NCI-H1048 (cell line): ENCODE results near the gene CLMN.
"Not testable (repeated sequence)": the region's sequence is repeated elsewhere in the genome, so short reads cannot be mapped to it uniquely, and the experiment has no call there.

Experiments used
- DNase-seq: peaks from one replicate; lab custom pipeline; 2025; lab: John Stamatoyannopoulos, UW

Gene CLMN

DNA sequence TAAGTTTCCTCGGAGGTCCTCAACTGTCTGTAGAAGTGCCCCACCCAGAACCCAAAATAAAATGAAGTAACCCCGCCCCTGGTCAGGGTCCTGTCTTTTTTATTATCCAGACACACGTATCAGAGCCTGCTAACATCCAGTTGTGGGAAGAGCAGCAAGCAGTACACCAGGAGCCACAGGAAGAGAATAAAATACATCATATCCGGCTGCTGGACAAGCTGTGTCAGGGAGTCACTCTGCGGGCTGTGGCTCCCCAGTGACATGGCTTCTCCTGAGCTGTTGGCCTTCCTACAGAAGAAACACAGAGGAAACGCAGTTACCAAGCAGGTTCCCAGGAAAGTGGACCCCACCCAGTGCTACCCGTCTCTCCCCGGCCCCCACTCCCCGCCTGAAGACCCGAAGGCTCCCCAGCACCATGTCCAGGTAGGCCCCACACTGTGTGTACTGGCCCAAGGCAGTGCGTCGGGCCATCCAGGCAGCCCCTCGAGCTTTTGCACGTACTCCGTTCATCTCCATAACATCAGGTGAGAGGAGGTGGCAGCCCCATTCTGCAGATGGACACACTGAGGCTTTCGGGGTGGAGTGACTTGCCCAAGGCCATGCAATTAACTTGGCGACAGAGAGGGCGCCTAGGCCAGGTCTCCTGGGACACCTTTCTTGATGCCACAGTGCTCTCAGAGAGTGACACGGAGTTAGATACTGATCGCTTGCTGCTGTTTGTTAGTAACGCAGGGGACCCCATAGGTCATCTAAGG lies 128.1 kb downstream of the CLMN start:
- no peak for DNase-seq

DNA sequence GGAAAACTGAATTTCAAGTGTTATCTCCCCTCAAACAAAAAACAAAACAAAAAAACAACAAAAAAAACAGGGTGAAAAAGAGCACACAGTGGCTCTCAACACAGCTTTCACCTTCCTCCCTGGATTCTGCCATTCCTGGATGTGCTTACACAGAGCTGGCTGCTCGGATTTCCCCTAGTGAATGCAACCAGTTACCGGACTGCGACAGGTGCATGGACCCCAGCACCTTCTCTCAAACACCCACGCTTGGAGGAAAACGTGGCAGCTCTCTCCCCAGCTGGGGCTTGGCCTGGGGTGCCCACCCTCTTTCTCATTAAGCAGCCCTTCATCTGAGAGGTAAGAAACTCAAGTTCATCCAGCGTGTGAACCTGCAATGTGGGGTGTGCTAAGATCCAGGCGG lies 128.9 kb downstream of the CLMN start:
- no peak for DNase-seq

DNA sequence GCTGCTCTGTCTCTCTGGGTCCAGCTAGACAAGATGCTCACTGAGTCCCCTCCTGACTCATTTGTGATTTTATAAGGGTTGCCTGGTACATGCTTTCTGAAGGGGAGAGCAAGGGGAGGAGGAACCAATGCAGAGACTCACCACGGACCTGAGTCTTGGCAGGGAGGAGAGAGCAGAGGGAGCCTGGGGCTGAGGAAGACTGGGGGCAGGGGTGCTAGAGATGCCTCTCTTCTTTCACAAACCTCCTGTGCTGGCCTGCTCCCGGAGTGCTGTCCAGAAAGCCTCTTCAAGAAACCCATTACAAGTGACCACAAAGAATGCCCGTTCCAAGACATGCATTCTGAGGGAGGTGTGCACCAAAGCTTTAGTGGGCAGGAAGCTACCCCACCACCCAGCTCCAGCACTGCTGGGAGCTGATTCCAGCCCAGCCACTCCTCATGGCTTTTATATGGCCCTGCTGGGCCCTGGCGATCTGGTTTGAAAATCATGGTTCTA lies 129.3 kb downstream of the CLMN start:
- no peak for DNase-seq

- DNase-seq, result no peak
Observed at GRCh38 chr14:95189367-95190132, 130.2 kb downstream of the CLMN start.

DNA sequence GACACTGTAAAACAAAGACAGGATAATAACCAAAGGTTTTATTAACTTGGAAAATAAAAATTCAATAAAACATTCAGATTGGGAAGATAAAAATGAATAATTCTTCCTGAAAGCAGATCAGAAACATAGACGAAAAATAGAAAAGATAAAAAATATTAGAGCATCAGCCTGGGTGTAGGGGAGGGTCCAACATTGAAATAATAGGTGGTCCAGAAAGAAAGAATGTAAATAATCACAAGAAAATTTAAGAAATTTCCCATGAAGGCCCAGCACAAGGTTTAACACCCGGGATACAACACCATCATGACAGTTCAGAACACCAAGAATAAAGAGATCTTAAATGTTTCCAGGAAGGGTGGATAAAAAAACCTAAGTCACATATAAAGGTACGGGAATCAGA lies 131.3 kb downstream of the CLMN start:
- no peak for DNase-seq

DNA sequence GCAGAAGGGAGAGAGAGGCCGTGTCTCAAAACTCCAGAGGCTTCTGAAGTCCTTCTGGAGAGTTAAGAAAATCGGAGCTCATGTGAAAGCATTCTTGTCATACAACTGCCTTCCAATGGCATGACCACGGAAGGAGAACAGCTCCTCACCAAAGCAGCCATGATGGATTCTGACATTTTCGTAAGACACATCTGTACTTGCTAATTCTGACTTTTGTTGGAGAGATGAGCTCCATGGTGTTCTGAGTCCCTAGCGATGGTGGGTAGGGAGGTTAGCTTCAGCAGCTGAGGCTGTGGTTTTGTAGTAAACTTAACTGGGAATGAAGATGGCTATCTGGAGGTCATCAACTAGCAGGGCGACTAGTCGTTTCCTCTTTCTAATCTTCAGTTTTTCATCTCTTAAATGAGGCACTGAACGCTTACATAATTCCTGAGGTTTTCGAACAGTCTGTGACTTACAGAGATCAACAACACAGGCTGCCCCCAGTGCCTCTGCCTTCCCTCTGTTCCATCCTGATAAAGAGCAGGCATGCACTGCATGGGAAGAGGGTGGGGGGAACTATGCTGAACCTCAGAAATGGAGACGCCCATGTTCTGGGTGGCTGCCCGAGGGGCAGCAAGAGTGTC lies 133.8 kb downstream of the CLMN start:
- no peak for DNase-seq

DNA sequence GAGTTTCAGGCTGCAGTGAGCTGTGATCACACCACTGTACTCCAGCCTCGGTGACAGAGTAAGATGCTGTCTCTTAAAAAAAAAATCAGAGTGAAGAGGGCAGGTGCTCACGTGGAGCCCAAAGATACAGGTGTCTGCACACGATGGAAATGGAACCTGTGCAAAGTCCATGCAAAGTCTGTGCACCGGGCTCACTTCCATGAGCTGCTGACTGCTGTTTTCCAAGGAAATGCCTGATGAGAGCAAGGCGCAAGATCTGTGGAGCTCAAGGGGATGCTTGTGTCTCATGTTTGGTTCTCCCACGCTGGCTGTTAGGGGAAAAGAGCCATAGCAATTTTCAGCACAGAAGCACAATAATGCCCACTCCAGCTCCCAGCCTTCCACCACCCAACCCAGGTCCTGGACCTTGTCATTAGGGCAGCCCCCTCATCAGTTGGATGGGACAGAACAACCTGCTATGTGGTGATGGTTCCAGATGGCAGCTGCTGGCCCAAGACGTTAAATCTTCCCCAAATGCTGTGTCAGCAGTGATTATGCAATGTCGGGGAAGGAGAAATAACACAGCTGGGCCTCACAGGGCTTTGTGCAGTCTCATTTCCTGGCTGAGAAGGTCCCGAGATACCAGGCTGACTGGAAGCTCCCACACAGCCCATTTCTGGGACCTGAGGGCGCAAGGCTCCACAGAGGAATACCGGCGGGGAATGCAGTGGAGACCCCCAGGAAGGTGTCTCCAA lies 134.5 kb downstream of the CLMN start:
- no peak for DNase-seq

DNA sequence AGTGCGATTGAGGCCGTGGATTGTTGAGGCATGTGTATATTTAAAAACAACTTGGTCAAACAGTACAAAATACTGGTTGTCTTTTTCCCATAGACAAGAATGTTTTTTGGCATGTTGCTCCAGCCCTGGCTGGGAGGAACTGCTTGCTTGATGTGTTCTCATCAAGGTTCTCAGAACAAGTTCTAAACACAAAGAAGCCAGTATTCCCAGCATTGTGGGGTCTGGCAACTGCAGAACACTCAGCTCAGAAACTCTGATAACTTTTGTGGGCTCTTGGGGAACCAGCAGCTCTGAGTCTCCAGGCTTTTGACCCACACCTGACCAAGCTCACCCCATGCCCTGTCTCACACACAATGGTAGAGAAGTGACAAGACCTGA lies 135.3 kb downstream of the CLMN start:
- no peak for DNase-seq

DNA sequence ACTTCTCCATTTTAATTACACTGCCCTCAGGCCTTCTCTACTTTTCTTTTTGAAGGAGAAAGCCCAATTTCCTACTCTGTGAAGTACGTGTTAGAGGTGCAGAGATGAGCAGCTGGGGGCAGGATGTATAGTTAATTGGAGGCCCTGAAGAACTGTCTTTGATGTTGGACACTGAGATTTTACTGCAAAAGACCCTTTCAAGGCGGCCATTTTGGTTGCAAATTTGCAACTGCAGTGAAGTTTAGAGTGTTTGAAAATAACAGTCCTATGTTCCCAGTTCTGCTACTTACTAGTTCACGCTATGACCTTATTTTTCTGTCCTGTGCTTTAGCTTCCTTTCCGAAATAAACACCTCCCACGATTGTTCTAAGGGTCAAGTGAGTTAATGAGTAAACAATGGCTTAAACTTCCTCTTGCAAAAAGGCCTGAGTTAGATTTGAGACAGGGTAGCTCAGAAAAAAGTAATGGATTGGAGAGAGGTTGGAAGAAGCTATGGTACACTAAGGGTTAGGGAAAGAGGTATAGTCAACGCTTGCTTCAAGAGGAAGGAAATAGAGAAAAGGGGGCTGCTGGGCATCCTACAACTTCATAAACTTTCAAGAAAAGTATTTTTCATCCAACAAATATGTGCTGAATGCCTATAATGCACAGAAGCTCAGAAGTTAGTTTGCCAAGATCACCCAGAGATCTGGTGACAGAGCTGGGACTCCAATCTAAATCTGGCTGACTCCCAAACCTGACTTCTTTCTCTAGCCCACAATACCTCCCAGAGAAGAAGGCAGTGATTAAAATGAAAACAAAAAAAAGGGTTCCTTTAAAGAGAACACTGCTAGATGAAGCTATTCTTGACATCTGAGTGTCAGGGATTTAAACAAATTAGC lies 135.9 kb downstream of the CLMN start:
- DNase-seq, result no peak

DNA sequence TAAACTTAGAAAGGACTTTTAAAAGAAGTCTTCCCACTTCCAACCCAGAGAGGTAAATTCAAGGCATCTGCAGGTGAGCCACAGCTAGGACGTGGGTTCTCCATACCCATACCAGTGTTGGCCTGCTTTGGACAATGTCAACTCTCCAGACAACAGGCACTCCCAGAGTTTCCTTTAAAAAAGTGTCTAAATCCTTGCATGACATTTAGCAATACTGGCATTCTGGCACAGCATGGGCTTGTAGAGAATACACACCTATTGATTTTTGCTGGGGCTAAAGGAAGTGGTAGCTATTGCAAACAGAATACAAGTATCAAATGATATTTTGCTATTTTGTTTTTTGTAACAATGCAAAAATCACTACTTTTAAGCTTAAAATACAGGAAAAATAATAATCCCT lies 136.6 kb downstream of the CLMN start:
- DNase-seq, result no peak

GRCh38 chr14:95182379-95182778 lies 137.3 kb downstream of the CLMN start:
- DNase-seq, result no peak

DNA sequence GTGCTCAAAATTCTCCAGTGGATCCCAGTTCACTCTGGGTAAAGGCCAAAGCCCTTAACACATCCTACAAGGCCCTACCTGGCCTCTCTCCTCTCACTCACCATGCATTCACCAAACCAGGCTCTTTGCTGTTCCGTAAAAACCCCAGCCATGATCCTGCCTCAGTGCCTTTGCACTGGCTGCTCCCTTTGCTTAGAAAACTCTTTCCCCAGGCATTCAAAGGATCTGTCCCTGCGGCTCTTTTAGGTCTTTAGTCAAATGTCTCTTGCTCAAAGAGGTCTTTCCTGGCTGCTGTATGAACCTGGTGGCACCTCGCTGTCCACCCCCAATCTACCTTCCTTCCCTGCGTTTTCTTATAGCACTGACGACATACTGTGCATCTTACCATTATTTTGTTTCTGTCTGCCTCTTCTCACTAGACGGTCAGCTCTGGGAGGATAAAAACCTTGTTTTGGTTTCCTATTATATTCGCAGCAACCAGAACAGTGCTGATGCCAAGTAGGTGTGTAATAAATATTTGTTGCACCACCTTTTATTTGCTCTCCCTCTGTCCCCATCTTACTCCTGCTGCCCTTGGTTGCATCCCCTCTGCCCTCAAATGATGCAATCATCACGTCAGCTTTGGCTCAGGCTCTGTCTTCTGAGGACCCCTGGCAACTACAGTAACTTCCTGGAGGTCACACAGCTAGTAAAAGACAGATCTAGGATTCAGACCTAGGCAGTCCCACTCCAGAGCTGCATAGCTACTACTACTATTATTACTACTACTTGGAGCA lies 138.6 kb downstream of the CLMN start:
- DNase-seq, result no peak

GRCh38 chr14:95175670-95176069 lies 144.0 kb downstream of the CLMN start:
- not testable (repeated sequence) for DNase-seq

DNA sequence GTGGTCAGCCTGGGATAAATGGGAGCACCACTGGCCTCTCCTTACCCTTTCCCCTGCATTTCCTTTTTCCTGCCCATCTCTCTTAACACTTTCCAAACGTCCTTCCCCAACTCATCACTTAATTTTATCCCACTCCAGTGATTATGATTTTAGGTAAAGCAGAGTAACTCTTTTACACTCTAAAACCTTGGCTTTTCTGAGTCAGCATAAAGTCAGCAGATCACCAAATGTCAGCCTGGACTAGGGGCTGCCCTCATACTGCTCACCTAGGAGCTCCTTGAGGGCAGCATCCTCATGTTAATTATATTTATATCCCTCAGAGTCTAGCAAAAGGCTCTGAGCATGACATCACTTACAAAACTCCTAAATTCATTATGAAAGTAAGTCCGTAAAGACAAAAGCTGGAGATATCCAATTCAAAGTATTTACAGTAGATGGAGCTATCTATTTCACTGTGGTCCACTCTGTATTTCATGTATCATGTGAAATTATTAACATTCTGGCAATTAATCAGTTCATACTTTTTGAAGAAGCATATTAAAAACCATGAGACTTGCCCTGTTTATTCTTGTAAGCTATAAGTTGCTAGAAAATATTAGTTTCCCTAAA lies 145.4 kb downstream of the CLMN start:
- no peak for DNase-seq

- no peak for DNase-seq
Observed at GRCh38 chr14:95173518-95173917, 146.2 kb downstream of the CLMN start.

DNA sequence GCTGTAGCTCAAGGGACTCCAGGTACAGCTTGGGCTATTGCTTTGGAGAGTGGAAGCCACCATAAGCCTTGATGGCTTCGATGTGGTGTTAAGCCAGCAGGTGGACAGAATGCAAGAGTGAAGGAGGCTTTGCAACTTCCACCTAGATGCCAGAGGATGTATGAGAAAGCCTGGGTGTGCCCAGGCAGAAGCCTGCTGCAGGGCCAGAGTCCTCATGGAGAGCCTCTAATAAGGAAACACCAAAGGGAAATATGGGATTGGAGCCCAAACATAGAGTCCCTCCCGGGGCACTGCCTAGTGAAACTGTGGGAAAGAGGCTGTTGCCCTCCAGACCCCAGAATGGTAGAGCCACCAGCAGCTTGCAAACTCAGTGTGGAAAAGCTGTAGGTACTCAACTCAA lies 152.5 kb downstream of the CLMN start:
- no peak for DNase-seq

- no peak for DNase-seq
Observed at GRCh38 chr14:95165517-95165916, 154.2 kb downstream of the CLMN start.

GRCh38 chr14:95164506-95164905 lies 155.2 kb downstream of the CLMN start:
- DNase-seq, result no peak

DNA sequence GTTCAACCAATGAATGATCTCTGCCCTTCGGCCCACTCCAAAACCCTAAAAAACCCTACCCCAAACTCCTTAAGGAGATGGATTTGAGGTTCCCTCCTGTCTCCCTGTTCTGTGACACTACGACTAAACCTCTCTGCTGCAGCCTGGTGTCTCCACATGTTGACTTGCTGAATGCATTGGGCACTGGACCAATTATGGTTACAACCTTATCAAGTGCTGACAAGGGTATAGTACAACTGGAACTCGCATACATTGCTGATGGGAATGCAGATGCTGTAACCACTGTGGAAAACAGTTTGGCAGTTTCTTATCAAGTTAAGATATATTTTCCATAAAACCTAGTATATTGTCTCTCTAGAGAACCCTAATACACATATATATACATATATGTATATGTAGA lies 156.0 kb downstream of the CLMN start:
- DNase-seq, result no peak

DNA sequence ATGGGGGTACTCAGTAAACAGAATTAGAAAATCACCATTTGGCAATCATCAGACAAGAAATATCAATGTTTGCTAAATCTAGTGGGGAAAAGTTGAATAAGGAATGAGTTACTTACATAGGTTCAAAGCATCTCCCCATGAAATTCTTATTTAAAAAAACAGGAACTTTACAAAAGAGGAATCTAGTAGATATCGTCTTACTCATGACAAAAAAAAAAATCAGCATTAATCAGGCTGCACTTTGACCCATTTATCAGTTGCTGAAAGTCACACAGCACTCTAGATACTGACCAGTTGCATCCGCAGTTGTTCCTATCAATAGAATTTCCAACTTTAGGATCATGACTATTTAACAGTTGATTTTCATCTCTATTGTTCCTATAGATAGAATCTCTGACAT lies 156.6 kb downstream of the CLMN start:
- DNase-seq, result no peak
